Neural cell (in vitro differentiated cells): ENCODE results near the gene MYH6. TPM values are rescaled to one million over a fixed set of nuclear protein-coding genes. Genes with fewer than 3 reads are reported as not detected.

Experiments used
- H2AFZ ChIP-seq: fragments of 200-600, 300-800 bp; sonication (generic), shearing (Covaris generic); 2 replicates; pipeline ENCODE4 v1.6.0; 2014; ENCODE audit warnings: low read depth, mild to moderate bottlenecking, antibody characterized with exemption, low read length, moderate library complexity
- H3F3A ChIP-seq: fragments of 200-600 bp; shearing (Covaris generic); 2 replicates; pipeline ENCODE4 v1.6.1; 2016; ENCODE audit warnings: mild to moderate bottlenecking, moderate library complexity, mixed read lengths, antibody characterized with exemption, low read length; ENCODE audit not compliant: insufficient read depth, poor library complexity, severe bottlenecking
- H3K27ac ChIP-seq: fragments of 200-600, 300-800 bp; sonication (generic), shearing (Covaris generic); 2 replicates; pipeline ENCODE4 v1.5.1; 2014; ENCODE audit warnings: mild to moderate bottlenecking, low read length, moderate library complexity
- H3K27me3 ChIP-seq: fragments of 300-800, 200-600 bp; sonication (generic), shearing (Covaris generic); 2 replicates; pipeline ENCODE4 v1.6.0; 2014; ENCODE audit warnings: mild to moderate bottlenecking, low read depth, low read length, moderate library complexity; ENCODE audit not compliant: insufficient read depth
- H3K36me3 ChIP-seq: fragments of 300-800, 200-600 bp; sonication (generic), shearing (Covaris generic); 2 replicates; pipeline ENCODE4 v1.5.1; 2014; ENCODE audit warnings: mild to moderate bottlenecking, antibody characterized with exemption, low read length, moderate library complexity; ENCODE audit not compliant: insufficient read depth
- H3K4me2 ChIP-seq: fragments of 300-800, 200-600 bp; sonication (generic), shearing (Covaris generic); 2 replicates; pipeline ENCODE4 v1.6.0; 2014; ENCODE audit warnings: mild to moderate bottlenecking, low read length
- H3K4me3 ChIP-seq: fragments of 300-800, 200-600 bp; sonication (generic), shearing (Covaris generic); 2 replicates; pipeline ENCODE4 v1.5.1; 2014; ENCODE audit warnings: mild to moderate bottlenecking, low read length, moderate library complexity
- H3K79me2 ChIP-seq: fragments of 200-600 bp; shearing (Covaris generic); replicated peaks from 2 replicates; pipeline ENCODE4 v1.6.0; 2014; ENCODE audit warnings: mild to moderate bottlenecking, low read length, moderate library complexity; ENCODE audit not compliant: insufficient read depth
- H3K9ac ChIP-seq: fragments of 300-800, 200-600 bp; sonication (generic), shearing (Covaris generic); 2 replicates; pipeline ENCODE4 v1.6.1; 2016; ENCODE audit warnings: mild to moderate bottlenecking, low read length, mixed read lengths
- H3K9me2 ChIP-seq: fragments of 200-600 bp; shearing (Covaris generic); 2 replicates; pipeline ENCODE4 v1.6.1; 2016; ENCODE audit warnings: mild to moderate bottlenecking, low read length, mixed read lengths; ENCODE audit not compliant: insufficient read depth
- H3K9me3 ChIP-seq: fragments of 200-600, 300-800 bp; sonication (generic), shearing (Covaris generic); 2 replicates; pipeline ENCODE4 v1.6.1; 2016; ENCODE audit warnings: mild to moderate bottlenecking, mixed run types, low read length, moderate library complexity, mixed read lengths
- H4K20me1 ChIP-seq: fragments of 200-600 bp; shearing (Covaris generic); 2 replicates; pipeline ENCODE4 v1.6.1; 2016; ENCODE audit warnings: mild to moderate bottlenecking, mixed run types; ENCODE audit not compliant: insufficient read depth
- CTCF ChIP-seq: fragments of 450-650 bp; IDR thresholded peaks from 2 replicates; pipeline ENCODE4 v1.5.1; 2014; ENCODE audit warnings: antibody characterized with exemption, mild to moderate bottlenecking, moderate library complexity; ENCODE audit not compliant: poor library complexity, severe bottlenecking
- EP300 ChIP-seq: fragments of 450-650 bp; conservative IDR thresholded peaks from 2 replicates; pipeline ENCODE4 v1.6.1; 2014; ENCODE audit warnings: antibody characterized with exemption, mild to moderate bottlenecking, moderate library complexity; ENCODE audit not compliant: poor library complexity, severe bottlenecking
- EZH2 ChIP-seq: fragments of 200-600, 300-800 bp; shearing (Covaris generic), sonication (generic); IDR thresholded peaks from 2 replicates; pipeline ENCODE4 v1.6.1; 2014; ENCODE audit warnings: antibody characterized with exemption, low read length, borderline replicate concordance, mild to moderate bottlenecking; ENCODE audit not compliant: insufficient read depth, poor library complexity, severe bottlenecking
- MXI1 ChIP-seq: fragments of 450-650 bp; conservative IDR thresholded peaks from 2 replicates; pipeline ENCODE4 v1.6.1; 2014; ENCODE audit warnings: antibody characterized with exemption, mild to moderate bottlenecking; ENCODE audit not compliant: poor library complexity, severe bottlenecking
- POLR2AphosphoS5 ChIP-seq: IDR thresholded peaks from 2 replicates; pipeline ENCODE4 v1.6.1; 2012
- RAD21 ChIP-seq: fragments of 450-650 bp; conservative IDR thresholded peaks from 2 replicates; pipeline ENCODE4 v1.6.1; 2014; ENCODE audit warnings: antibody characterized with exemption, mild to moderate bottlenecking, moderate library complexity
- REST ChIP-seq: IDR thresholded peaks from 2 replicates; pipeline ENCODE4 v1.6.1; 2012; ENCODE audit warnings: borderline replicate concordance
- SMC3 ChIP-seq: fragments of 450-650 bp; conservative IDR thresholded peaks from 2 replicates; pipeline ENCODE4 v1.6.1; 2014; ENCODE audit warnings: antibody characterized with exemption, mild to moderate bottlenecking, moderate library complexity; ENCODE audit not compliant: poor library complexity
- TAF1 ChIP-seq: IDR thresholded peaks from 2 replicates; pipeline ENCODE4 v1.6.1; 2012; ENCODE audit warnings: low read depth
- polyA plus RNA-seq: library from polyadenylated mRNA; depleted of rRNA; stranded (reverse); fragments of >200 nt; gene quantifications from 2 replicates; pipeline ENCODE4 v1.2.3, GENCODE V29; 2014
- small RNA-seq, 3 experiments: library from RNA; depleted of rRNA; stranded (forward); fragments of <200 nt; gene quantifications; one replicate each; pipeline ENCODE3, GENCODE V24; 2012

Gene MYH6
- polyA plus RNA-seq, 1 donor from 2014 or later: not detected

GRCh38 chr14:23335623-23336022 lies 72.5 kb downstream of the MYH6 start:
- H3K4me2 ChIP-seq: no peak overlapping the region
- H3F3A ChIP-seq: no peaks in the 10 kb centered on the region
- no peaks in the 10 kb centered on the region for H3K9me2 ChIP-seq
- no peaks in the 10 kb centered on the region for H3K27me3 ChIP-seq
- no peaks in the 10 kb centered on the region for H3K36me3 ChIP-seq
- H3K27ac ChIP-seq: no peak overlapping the region
- no peaks in the 10 kb centered on the region for H3K9me3 ChIP-seq
- no peak overlapping the region for H3K9ac ChIP-seq
- H3K4me3 ChIP-seq: no peak overlapping the region
- no peaks in the 10 kb centered on the region for H4K20me1 ChIP-seq
- TF ChIP-seq EP300: no peak
- TF ChIP-seq POLR2AphosphoS5: no peak
- no peak for TF ChIP-seq RAD21
- no peak for TF ChIP-seq TAF1
- TF ChIP-seq MXI1: no peak
- TF ChIP-seq SMC3: no peak
- TF ChIP-seq REST: no peak
- TF ChIP-seq CTCF: no peak
- no peak for TF ChIP-seq EZH2
- H3K79me2 ChIP-seq: no peaks in the 10 kb centered on the region
- H2AFZ ChIP-seq: no peak overlapping the region

Small RNAs within 50 kb of the gene (small RNA-seq; reads per million reads assigned to genes)
- gene MIR208A (0 to 0.43 (median 0.03) reads per million in 3 experiments), gene MIR208B (0 to 8.4 (median 4.7) reads per million in 3 experiments)

Other genes with a start within 250 kb of the MYH6 start
- gene SLC7A8, start 224.6 kb downstream of the MYH6 start, polyA plus RNA-seq: 0.21 and 1.7 TPM in 2 replicates
- not detected in 2 replicates for gene RNF212B, start 170.3 kb downstream of the MYH6 start, polyA plus RNA-seq
- 4.4 and 6.6 TPM in 2 replicates for gene HOMEZ, start 122.1 kb downstream of the MYH6 start, polyA plus RNA-seq
- 16.1 and 17.2 TPM in 2 replicates for gene PPP1R3E, start 105.4 kb downstream of the MYH6 start, polyA plus RNA-seq
- gene BCL2L2, start 101.4 kb downstream of the MYH6 start, polyA plus RNA-seq: 35.8 and 50.8 TPM in 2 replicates
- 431 and 532 TPM in 2 replicates for gene PABPN1, start 86.8 kb downstream of the MYH6 start, polyA plus RNA-seq
- 182 and 201 TPM in 2 replicates for gene SLC22A17, start 55.4 kb downstream of the MYH6 start, polyA plus RNA-seq
- 0.48 and 0.92 TPM in 2 replicates for gene EFS, start 43.1 kb downstream of the MYH6 start, polyA plus RNA-seq
- not detected in 2 replicates for gene IL25, start 35.5 kb downstream of the MYH6 start, polyA plus RNA-seq
- gene CMTM5, start 31.2 kb downstream of the MYH6 start, polyA plus RNA-seq: not detected in 2 replicates
- gene MYH7, start 27.4 kb upstream of the MYH6 start, polyA plus RNA-seq: 0.08 and 0.12 TPM in 2 replicates
- gene NGDN, start 61.4 kb upstream of the MYH6 start, polyA plus RNA-seq: 123 and 137 TPM in 2 replicates
- 0.72 and 1.7 TPM in 2 replicates for gene ZFHX2, start 143.5 kb upstream of the MYH6 start, polyA plus RNA-seq
- 51.3 and 58.2 TPM in 2 replicates for gene THTPA, start 148.0 kb upstream of the MYH6 start, polyA plus RNA-seq
- gene AP1G2, start 159.5 kb upstream of the MYH6 start, polyA plus RNA-seq: 127 and 163 TPM in 2 replicates
- 68.2 and 76.9 TPM in 2 replicates for gene JPH4, start 170.5 kb upstream of the MYH6 start, polyA plus RNA-seq
- gene DHRS2, start 228.1 kb upstream of the MYH6 start, polyA plus RNA-seq: 1.3 and 2.1 TPM in 2 replicates